IMR-90 (cell line): ENCODE measurements around the gene ZEB2. TPM values are rescaled to one million over a fixed set of nuclear protein-coding genes. Genes with fewer than 3 reads are reported as not detected.

Experiments
- ATAC-seq: fragments of 200-7000 bp; cut with Tn5 transposase; 2 replicates; pipeline ENCODE4 v1.9.1; 2020; ENCODE audit warnings: low read depth, mild to moderate bottlenecking, moderate library complexity
- BruUV-seq: library from RNA; stranded (reverse); fragments of 400-500 nt; replicated peaks from 2 replicates; lab custom pipeline; 2021; lab: Mats Ljungman, UMichigan
- CTCF ChIA-PET: fragments of 300-600 bp; formaldehyde crosslinking; extraction: SDS; loops from one replicate; lab custom pipeline; 2021; ENCODE audit warnings: antibody characterized with exemption; lab: Yijun Ruan, JAX
- POLR2A ChIA-PET: fragments of 300-600 bp; sonication (Branson Sonifier 250); formaldehyde crosslinking; loops from one replicate; lab custom pipeline; 2022; ENCODE audit warnings: antibody characterized with exemption; ENCODE audit not compliant: unreplicated experiment; lab: Charles Lee
- DNase-seq: peaks from one replicate; pipeline ENCODE4 v3.0.0; 2013
- H2AFZ ChIP-seq: replicated peaks from 2 replicates; pipeline ENCODE3; 2013; ENCODE audit warnings: low read length, mild to moderate bottlenecking; ENCODE audit not compliant: poor library complexity
- H2AK5ac ChIP-seq: 2 replicates; pipeline ENCODE4 v1.6.1; 2013; ENCODE audit warnings: low read depth, low read length, inconsistent platforms
- H2AK9ac ChIP-seq: replicated peaks from 2 replicates; pipeline ENCODE3; 2013; ENCODE audit warnings: mild to moderate bottlenecking, low read depth, low read length, moderate library complexity; ENCODE audit not compliant: poor library complexity
- H2BK120ac ChIP-seq: 2 replicates; pipeline ENCODE4 v1.6.1; 2013; ENCODE audit warnings: low read depth, low read length, inconsistent platforms
- H2BK15ac ChIP-seq: 3 replicates; pipeline ENCODE4 v1.6.1; 2013; ENCODE audit warnings: low read depth, low read length, inconsistent platforms
- H2BK20ac ChIP-seq: 2 replicates; pipeline ENCODE4 v1.6.1; 2013; ENCODE audit warnings: low read depth, mild to moderate bottlenecking, inconsistent platforms, low read length, moderate library complexity
- H2BK5ac ChIP-seq: 2 replicates; pipeline ENCODE4 v1.6.1; 2013; ENCODE audit warnings: mild to moderate bottlenecking, low read depth, low read length, inconsistent platforms; ENCODE audit not compliant: poor library complexity, severe bottlenecking
- H3K14ac ChIP-seq: replicated peaks from 2 replicates; pipeline ENCODE4 v1.6.1; 2013; ENCODE audit warnings: low read depth, low read length, inconsistent platforms
- H3K18ac ChIP-seq: 2 replicates; pipeline ENCODE4 v1.6.1; 2013; ENCODE audit warnings: low read depth, low read length, control low read depth
- H3K23ac ChIP-seq: 2 replicates; pipeline ENCODE4 v1.6.1; 2013; ENCODE audit warnings: low read depth, low read length, inconsistent platforms
- H3K27ac ChIP-seq: 2 replicates; pipeline ENCODE4 v1.5.1; 2013; ENCODE audit warnings: mild to moderate bottlenecking, control low read depth, low read length; ENCODE audit not compliant: insufficient read depth
- H3K27me3 ChIP-seq: 2 replicates; pipeline ENCODE4 v1.6.1; 2013; ENCODE audit warnings: low read length; ENCODE audit not compliant: control insufficient read depth, insufficient read depth
- H3K36me3 ChIP-seq: 2 replicates; pipeline ENCODE4 v1.6.1; 2013; ENCODE audit warnings: low read length, mixed read lengths; ENCODE audit not compliant: control insufficient read depth, insufficient read depth
- H3K4ac ChIP-seq: 2 replicates; pipeline ENCODE4 v1.6.1; 2013; ENCODE audit warnings: low read depth, low read length, inconsistent platforms
- H3K4me1 ChIP-seq: 2 replicates; pipeline ENCODE4 v1.6.1; 2013; ENCODE audit warnings: low read length, mixed read lengths; ENCODE audit not compliant: control insufficient read depth, insufficient read depth
- H3K4me2 ChIP-seq: 2 replicates; pipeline ENCODE4 v1.6.1; 2013; ENCODE audit warnings: low read depth, mild to moderate bottlenecking, control low read depth, low read length, moderate library complexity
- H3K4me3 ChIP-seq: 2 replicates; pipeline ENCODE4 v1.5.1; 2013; ENCODE audit warnings: low read depth, mild to moderate bottlenecking, control low read depth, low read length, moderate library complexity; ENCODE audit not compliant: insufficient read depth
- H3K56ac ChIP-seq: 2 replicates; pipeline ENCODE4 v1.6.1; 2013; ENCODE audit warnings: low read length, inconsistent platforms; ENCODE audit not compliant: insufficient read depth; ENCODE audit errors: extremely low read depth
- H3K79me1 ChIP-seq, 2 experiments: 2 replicates each; pipeline ENCODE4 v1.6.1; 2013; ENCODE audit warnings: low read length in 2 of 2, inconsistent platforms in 1 of 2, low read depth in 1 of 2
- H3K9ac ChIP-seq: 2 replicates; pipeline ENCODE4 v1.6.1; 2013; ENCODE audit warnings: low read depth, low read length, control low read depth
- H3K9me1 ChIP-seq: 2 replicates; pipeline ENCODE4 v1.6.1; 2013; ENCODE audit warnings: low read length, inconsistent platforms; ENCODE audit not compliant: insufficient read depth
- H3K9me3 ChIP-seq: 2 replicates; pipeline ENCODE4 v1.6.1; 2013; ENCODE audit warnings: low read length; ENCODE audit not compliant: control insufficient read depth, insufficient read depth
- H4K20me1 ChIP-seq: 2 replicates; pipeline ENCODE4 v1.6.1; 2013; ENCODE audit warnings: low read length, inconsistent platforms; ENCODE audit not compliant: insufficient read depth
- H4K5ac ChIP-seq: 2 replicates; pipeline ENCODE4 v1.6.1; 2013; ENCODE audit warnings: mild to moderate bottlenecking, low read depth, low read length, control low read depth
- H4K8ac ChIP-seq, 2 experiments: 2 replicates each; pipeline ENCODE4 v1.6.1; 2013; ENCODE audit warnings: low read depth in 2 of 2, low read length in 2 of 2, control low read depth in 1 of 2, inconsistent platforms in 1 of 2
- H4K91ac ChIP-seq: 2 replicates; pipeline ENCODE4 v1.6.1; 2013; ENCODE audit warnings: low read depth, low read length, inconsistent platforms; ENCODE audit not compliant: insufficient read depth
- BHLHE40 ChIP-seq: fragments of 150-350 bp; IDR thresholded peaks from 2 replicates; pipeline ENCODE4 v1.6.1; 2016; ENCODE audit warnings: mild to moderate bottlenecking, low read depth, low read length
- CEBPB ChIP-seq: IDR thresholded peaks from 2 replicates; pipeline ENCODE4 v1.6.1; 2012; ENCODE audit warnings: low read depth, low read length, improper control_type of control experiment
- CHD1 ChIP-seq: IDR thresholded peaks from 2 replicates; pipeline ENCODE4 v1.6.1; 2012; ENCODE audit warnings: low read depth, low read length, improper control_type of control experiment
- ELK1 ChIP-seq: fragments of 150-350 bp; IDR thresholded peaks from 2 replicates; pipeline ENCODE4 v1.6.1; 2016; ENCODE audit warnings: low read depth, mild to moderate bottlenecking, low read length, moderate library complexity, borderline replicate concordance
- MAFK ChIP-seq: IDR thresholded peaks from 2 replicates; pipeline ENCODE4 v1.6.1; 2012; ENCODE audit warnings: low read depth, low read length, improper control_type of control experiment
- MAZ ChIP-seq: IDR thresholded peaks from 2 replicates; pipeline ENCODE4 v1.6.1; 2012; ENCODE audit warnings: low read depth, mild to moderate bottlenecking, low read length, improper control_type of control experiment, moderate library complexity, borderline replicate concordance
- MXI1 ChIP-seq: IDR thresholded peaks from 2 replicates; pipeline ENCODE4 v1.6.1; 2012; ENCODE audit warnings: low read depth, mild to moderate bottlenecking, low read length, moderate library complexity, borderline replicate concordance
- NFE2L2 ChIP-seq: fragments of 150-350 bp; IDR thresholded peaks from 2 replicates; pipeline ENCODE4 v1.6.1; 2016; ENCODE audit warnings: low read depth, mild to moderate bottlenecking, low read length
- RCOR1 ChIP-seq: IDR thresholded peaks from 2 replicates; pipeline ENCODE4 v1.6.1; 2012; ENCODE audit warnings: mild to moderate bottlenecking, low read length, improper control_type of control experiment; ENCODE audit not compliant: insufficient replicate concordance
- WGBS, 2 experiments: methylation state at CpG; one replicate each; pipeline versions ENCODE4 v1.1.5 to v1.1.7; 2013; ENCODE audit warnings: missing lambda C conversion rate in 2 of 2; ENCODE audit not compliant: insufficient read length in 1 of 2; ENCODE audit errors: extremely low coverage in 2 of 2; 5-methylcytosine and 5-hydroxymethylcytosine counted together
- dilution Hi-C: fragments of 300-500 bp; cut with HindIII; formaldehyde crosslinking; loops from one replicate; pipeline ENCODE4 v1.14.3; 2018; ENCODE audit warnings: low sequenced_read_pairs; ENCODE audit not compliant: unreplicated experiment
- in situ Hi-C: fragments of 300-500 bp; cut with MboI; formaldehyde crosslinking; loops from 3 replicates; pipeline ENCODE4 v1.14.3; 2019; ENCODE audit warnings: low sequenced_read_pairs, inconsistent platforms, mixed read lengths
- intact Hi-C: fragments of 100-400 bp; cut with micrococcal nuclease; formaldehyde crosslinking; loops from 2 replicates; pipeline ENCODE4 v1.10.0; 2022
- polyA plus RNA-seq, 3 experiments: library from polyadenylated mRNA; depleted of rRNA; stranded (reverse); fragments of >200 nt; gene quantifications; 2 replicates each; pipeline ENCODE4 v1.2.3, GENCODE V29; 2012; ENCODE audit warnings: low replicate concordance in 1 of 3
- total RNA-seq: library from RNA; depleted of rRNA; stranded (reverse); fragments of >200 nt; gene quantifications from 2 replicates; pipeline ENCODE4 v1.2.3, GENCODE V29; 2012

Gene ZEB2
- total and polyA plus RNA-seq, 2 of the 4 experiments (the other 2 are of a cell fraction): 22.4 to 50.9 TPM

DNA sequence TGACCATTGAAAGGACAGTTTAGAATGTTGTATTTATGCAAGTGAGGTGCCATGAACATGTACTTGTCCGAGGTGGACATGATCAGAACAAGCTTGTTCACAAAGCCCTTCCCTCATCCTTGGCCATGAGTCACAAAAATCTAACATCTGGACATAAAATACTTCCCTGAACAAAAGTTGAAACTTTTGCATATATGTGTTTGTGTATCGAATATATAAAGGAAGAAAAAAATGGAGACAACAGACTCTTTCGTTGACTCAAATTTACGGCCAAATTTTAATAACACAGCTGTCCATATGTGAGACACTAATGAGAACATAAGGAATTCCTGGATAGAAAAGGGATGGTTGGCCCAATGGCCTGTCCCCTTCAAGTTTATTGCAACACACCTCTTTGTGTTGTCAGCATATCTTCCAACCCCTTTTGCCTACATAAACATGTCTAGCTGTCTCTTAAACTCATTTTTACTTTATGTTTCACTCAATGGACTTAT lies 19.4 kb upstream of the ZEB2 start:
- peak; percentile 48; the same call in 1 of the 2 replicates for ATAC-seq
- Histone ChIP-seq H3K4me2 (no peak overlapping the region), H2BK5ac (peak overlapping the region; percentile 41), H2BK15ac (peak overlapping the region; percentile 45; the same call in 1 of the 3 replicates), H2AFZ (no peak overlapping the region), H2BK20ac (0 out of 2 replicates have a peak overlapping the region, but pooled peaks have one; percentile 11), H3K36me3 (no peaks in the 10 kb centered on the region), H3K4me1 (0 out of 2 replicates have a peak, but pooled peaks cover 1% of the 10 kb centered on the region), H3K9me1 (no peaks in the 10 kb centered on the region; the same call in 1 of the 2 replicates), H3K4ac (no peak overlapping the region), H4K8ac (no peak overlapping the region), H3K18ac (no peak overlapping the region), H3K23ac (no peak overlapping the region), H2AK9ac (no peak overlapping the region), H3K27ac (peak overlapping the region; percentile 43; the same call in 1 of the 2 replicates), H3K14ac (no peak overlapping the region), H3K56ac (no peak overlapping the region), H2AK5ac (no peak overlapping the region), H3K4me3 (no peak overlapping the region), H4K5ac (no peak overlapping the region), H3K9me3 (no peaks in the 10 kb centered on the region; the same call in 1 of the 2 replicates), H4K91ac (no peak overlapping the region), H3K79me1 (no peaks in the 10 kb centered on the region), H2BK120ac (no peak overlapping the region), H4K20me1 (no peaks in the 10 kb centered on the region), H3K27me3 (no peaks in the 10 kb centered on the region), H3K9ac (no peak overlapping the region)
- dilution Hi-C loops: no loop called here
- no CpG with 5 or more reads among the region's 4 CpGs for WGBS, 2 experiments
- TF ChIP-seq CEBPB: peak; percentile 72
- TF ChIP-seq RCOR1: no peak
- TF ChIP-seq MXI1: no peak
- no peak for TF ChIP-seq MAZ
- TF ChIP-seq NFE2L2: no peak
- TF ChIP-seq MAFK: no peak
- TF ChIP-seq ELK1: no peak
- no peak for TF ChIP-seq CHD1
- TF ChIP-seq BHLHE40: no peak
- in situ Hi-C loops: no loop called here
- no TSS peak for BruUV-seq
- intact Hi-C loops: no loop called here
- CTCF ChIA-PET: no interaction called here
- DNase-seq: peak; percentile 45
- POLR2A ChIA-PET: no interaction called here
